A549 (cell line): Measurements from ENCODE around the gene DHRS12.

ENCODE experiments used
- CBX2 ChIP-seq: fragments of 200-600 bp; sonication (generic); IDR thresholded peaks from 2 replicates; pipeline ENCODE4 v1.6.1; 2016; ENCODE audit warnings: low read depth, mild to moderate bottlenecking, borderline replicate concordance
- CTCF ChIP-seq: fragments of >200 bp; sonication (Bioruptor Twin); formaldehyde crosslinking; IDR thresholded peaks from 3 replicates; pipeline ENCODE4 v1.5.1; 2016
- EHMT2 ChIP-seq: fragments of 200-600 bp; sonication (generic); IDR thresholded peaks from 2 replicates; pipeline ENCODE4 v1.6.1; 2016; ENCODE audit warnings: antibody characterized with exemption, low read depth, mild to moderate bottlenecking, moderate library complexity
- ELK1 ChIP-seq: fragments of 150-350 bp; IDR thresholded peaks from 2 replicates; pipeline ENCODE4 v1.6.1; 2014; ENCODE audit warnings: low read depth, mild to moderate bottlenecking, low read length
- EP300 ChIP-seq, 2 experiments: fragments of >200 bp; sonication (Bioruptor Twin); formaldehyde crosslinking; IDR thresholded peaks; 2 replicates in 1 of 2; 3 replicates in 1 of 2; pipeline ENCODE4 v1.6.1; 2016 to 2017
- HOXA7 ChIP-seq: fragments of 250-450 bp; sonication (Bioruptor Pico); IDR thresholded peaks from 2 replicates; pipeline ENCODE4 v1.5.0; 2020; ENCODE audit warnings: mild to moderate bottlenecking, moderate library complexity
- JUNB ChIP-seq: fragments of >200 bp; sonication (Bioruptor Twin); formaldehyde crosslinking; IDR thresholded peaks from 2 replicates; pipeline ENCODE4 v1.6.1; 2016
- MAFK ChIP-seq: fragments of 450-650 bp; IDR thresholded peaks from 2 replicates; pipeline ENCODE4 v1.6.1; 2014; ENCODE audit not compliant: partially characterized antibody
- MYC ChIP-seq: IDR thresholded peaks from 2 replicates; pipeline ENCODE4 v1.6.1; 2012; ENCODE audit warnings: mild to moderate bottlenecking, inconsistent platforms, low read length, improper control_type of control experiment, borderline replicate concordance
- POLR2A ChIP-seq: IDR thresholded peaks from 2 replicates; pipeline ENCODE4 v1.6.1; 2012; ENCODE audit warnings: mild to moderate bottlenecking, low read length
- RAD21 ChIP-seq, 2 experiments: fragments of >200 bp in 1 of 2; sonication (Bioruptor Twin) in 1 of 2; formaldehyde crosslinking in 1 of 2; IDR thresholded peaks in 1 of 2; conservative IDR thresholded peaks in 1 of 2; 2 replicates in 1 of 2; 3 replicates in 1 of 2; pipeline ENCODE4 v1.6.1; 2012 to 2018; ENCODE audit warnings: inconsistent platforms in 1 of 2
- RFX5 ChIP-seq: fragments of 450-650 bp; IDR thresholded peaks from 2 replicates; pipeline ENCODE4 v1.7.1; 2014; ENCODE audit warnings: antibody characterized with exemption, mild to moderate bottlenecking, moderate library complexity
- TP53 ChIP-seq: fragments of 250-450 bp; sonication (Bioruptor Pico); IDR thresholded peaks from 2 replicates; pipeline ENCODE4 v1.5.0; 2021; ENCODE audit warnings: mild to moderate bottlenecking, moderate library complexity
- TF ChIP-seq, protein P1 (sequence below): IDR thresholded peaks from 2 replicates; pipeline ENCODE4 v1.6.1; 2012

DNA sequence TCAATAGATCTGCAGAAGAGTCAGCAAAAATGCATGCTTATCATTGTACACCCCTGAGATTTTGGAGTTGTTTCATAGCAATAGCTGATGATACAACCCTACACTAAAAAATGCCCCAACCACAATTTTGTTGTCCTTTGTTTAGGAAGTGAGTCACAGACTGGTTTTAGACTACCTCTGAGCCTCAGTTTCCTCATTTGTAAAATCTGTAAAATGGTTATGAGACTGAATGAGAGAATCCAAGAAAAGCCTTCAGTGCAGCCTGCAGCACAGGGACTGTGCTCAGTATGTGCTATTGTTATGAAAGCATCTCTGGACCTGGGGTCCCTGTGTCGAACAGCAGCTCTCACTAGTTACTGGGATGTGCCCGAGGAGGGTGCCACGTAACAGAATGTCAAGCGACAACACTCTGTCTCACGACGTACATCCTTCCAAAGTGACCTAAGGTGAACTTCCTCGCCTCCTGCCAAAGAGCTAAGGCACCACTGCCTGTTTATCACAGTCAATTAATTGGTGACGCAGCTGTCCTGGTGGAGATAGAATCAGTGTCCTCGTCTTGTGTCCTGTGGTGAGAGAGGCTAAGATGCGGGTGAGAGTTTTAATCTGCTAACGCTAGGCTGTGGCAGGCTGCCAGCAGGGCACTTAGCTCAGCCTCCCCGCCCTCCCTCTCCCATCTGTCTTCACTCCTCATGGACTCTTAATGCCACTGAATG, 18.1 kb downstream of the DHRS12 start:
- TF ChIP-seq ELK1 (no peak), CTCF (no peak), EP300 (IDR thresholded peaks at IDR 0.05) (no peak), RFX5 (no peak), RAD21 (conservative IDR thresholded peaks at IDR 0.05 in 1 of 2, IDR thresholded peaks at IDR 0.05 in 1 of 2) (no peak), POLR2A (no peak), TP53 (CRISPR knock-in tag) (no peak), MAFK (no peak), MYC (no peak), EHMT2 (no peak), CBX2 (no peak), HOXA7 (CRISPR knock-in tag) (no peak), JUNB (no peak)
- TF ChIP-seq, protein P1, sequence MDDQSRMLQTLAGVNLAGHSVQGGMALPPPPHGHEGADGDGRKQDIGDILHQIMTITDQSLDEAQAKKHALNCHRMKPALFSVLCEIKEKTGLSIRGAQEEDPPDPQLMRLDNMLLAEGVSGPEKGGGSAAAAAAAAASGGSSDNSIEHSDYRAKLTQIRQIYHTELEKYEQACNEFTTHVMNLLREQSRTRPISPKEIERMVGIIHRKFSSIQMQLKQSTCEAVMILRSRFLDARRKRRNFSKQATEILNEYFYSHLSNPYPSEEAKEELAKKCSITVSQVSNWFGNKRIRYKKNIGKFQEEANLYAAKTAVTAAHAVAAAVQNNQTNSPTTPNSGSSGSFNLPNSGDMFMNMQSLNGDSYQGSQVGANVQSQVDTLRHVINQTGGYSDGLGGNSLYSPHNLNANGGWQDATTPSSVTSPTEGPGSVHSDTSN, result no peak
